GM12874 (cell line): Measurements from ENCODE around the gene RPS6KA2.

Source experiments
- TF ChIP-seq, protein P1 (sequence below): IDR thresholded peaks from 2 replicates; pipeline ENCODE4 v1.5.1; 2011; ENCODE audit warnings: low read depth, mild to moderate bottlenecking, control low read depth, low read length, moderate library complexity; ENCODE audit not compliant: insufficient read depth

Gene RPS6KA2

DNA sequence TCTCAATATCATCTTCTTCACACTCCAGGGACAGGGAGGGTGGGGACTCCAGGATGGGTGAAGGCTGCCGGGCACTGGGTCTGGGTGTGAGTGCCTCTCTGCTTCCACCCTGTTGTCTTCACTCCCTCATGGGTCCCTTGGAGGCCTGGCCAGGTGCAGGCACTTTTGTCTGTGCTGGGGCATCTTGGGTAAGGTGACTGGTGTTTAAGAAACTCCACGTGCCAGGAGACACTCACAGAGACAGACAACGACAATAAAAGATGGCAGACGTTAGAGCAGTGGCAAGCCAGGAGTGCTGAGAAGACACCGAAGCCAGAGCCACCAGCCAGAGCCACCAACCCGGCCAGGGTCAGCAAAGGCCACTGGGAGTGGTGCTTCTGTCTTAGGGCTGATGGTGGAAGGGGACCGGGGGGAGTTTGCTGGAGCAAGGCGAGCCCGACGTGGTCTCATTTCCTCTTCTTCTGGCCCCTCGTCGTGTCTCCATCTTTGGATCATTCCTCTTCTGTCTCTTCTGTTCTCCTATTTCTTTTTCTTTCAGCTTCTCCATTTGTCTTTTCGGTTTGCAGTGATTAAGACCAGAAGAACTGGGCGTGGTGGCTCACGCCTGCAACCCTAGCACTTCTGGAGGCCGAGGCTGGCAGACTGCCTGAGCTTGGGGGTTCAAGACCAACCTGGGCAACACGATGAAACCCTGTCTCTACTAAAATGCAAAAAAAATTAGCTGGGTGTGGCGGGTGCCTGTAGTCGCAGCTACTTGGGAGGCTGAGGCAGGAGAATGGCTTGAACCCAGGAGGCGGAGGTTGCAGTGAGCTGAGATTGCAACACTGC, 131.3 kb downstream of the RPS6KA2 start:
- TF ChIP-seq, protein P1, sequence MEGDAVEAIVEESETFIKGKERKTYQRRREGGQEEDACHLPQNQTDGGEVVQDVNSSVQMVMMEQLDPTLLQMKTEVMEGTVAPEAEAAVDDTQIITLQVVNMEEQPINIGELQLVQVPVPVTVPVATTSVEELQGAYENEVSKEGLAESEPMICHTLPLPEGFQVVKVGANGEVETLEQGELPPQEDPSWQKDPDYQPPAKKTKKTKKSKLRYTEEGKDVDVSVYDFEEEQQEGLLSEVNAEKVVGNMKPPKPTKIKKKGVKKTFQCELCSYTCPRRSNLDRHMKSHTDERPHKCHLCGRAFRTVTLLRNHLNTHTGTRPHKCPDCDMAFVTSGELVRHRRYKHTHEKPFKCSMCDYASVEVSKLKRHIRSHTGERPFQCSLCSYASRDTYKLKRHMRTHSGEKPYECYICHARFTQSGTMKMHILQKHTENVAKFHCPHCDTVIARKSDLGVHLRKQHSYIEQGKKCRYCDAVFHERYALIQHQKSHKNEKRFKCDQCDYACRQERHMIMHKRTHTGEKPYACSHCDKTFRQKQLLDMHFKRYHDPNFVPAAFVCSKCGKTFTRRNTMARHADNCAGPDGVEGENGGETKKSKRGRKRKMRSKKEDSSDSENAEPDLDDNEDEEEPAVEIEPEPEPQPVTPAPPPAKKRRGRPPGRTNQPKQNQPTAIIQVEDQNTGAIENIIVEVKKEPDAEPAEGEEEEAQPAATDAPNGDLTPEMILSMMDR = no peak

DNA sequence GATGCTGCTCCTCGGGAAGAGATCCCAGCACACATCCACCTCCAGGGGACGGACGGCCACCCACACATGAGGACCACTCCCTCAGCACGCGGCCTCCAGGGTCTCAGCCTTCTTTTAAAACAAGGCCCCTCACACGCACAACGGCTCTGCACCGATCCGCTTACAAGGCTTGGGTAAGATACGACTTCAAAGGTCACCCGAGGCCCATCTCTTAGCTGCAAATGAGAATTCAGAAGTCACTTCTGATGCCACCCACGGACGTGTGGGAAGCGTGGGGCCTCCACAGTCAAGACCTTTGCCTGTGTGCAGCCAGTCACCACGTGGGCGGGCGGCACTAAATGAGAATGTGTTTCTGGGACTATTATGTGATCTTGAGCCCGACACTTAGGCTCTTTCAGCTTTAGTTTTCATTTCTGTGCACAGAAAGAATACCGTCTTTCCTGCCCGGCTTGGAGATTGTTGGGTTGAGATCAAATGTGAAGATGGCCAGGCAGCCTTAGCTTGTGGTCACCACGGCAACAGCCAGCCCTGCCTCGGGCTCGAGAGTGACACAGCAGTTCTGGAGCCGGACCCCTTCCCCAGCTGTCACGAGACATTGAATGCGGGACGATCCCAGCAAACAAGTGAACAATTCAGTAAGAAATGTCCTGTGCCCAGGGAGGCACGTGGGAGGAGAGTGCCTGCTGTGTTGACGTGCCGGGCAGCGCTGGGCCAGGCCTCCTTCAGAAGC, 132.1 kb downstream of the RPS6KA2 start:
- TF ChIP-seq, protein P1 = no peak

DNA sequence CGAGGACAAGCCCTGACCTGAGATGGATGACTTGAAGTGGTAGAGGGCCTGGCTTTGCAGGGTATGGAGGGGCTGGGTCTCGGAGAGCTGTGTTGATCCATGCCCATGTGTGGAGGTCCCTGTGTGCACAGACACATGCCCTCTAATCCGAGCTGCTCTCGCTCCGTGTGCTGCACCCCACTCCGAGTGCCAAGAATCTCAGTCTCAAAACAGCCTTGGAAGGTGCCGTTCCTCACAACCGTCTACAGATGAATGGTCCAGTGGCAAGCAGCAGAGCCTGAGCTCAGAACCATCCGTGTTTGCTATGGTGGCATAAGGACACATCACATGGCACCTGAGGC, 133.0 kb downstream of the RPS6KA2 start:
- TF ChIP-seq, protein P1 = no peak

DNA sequence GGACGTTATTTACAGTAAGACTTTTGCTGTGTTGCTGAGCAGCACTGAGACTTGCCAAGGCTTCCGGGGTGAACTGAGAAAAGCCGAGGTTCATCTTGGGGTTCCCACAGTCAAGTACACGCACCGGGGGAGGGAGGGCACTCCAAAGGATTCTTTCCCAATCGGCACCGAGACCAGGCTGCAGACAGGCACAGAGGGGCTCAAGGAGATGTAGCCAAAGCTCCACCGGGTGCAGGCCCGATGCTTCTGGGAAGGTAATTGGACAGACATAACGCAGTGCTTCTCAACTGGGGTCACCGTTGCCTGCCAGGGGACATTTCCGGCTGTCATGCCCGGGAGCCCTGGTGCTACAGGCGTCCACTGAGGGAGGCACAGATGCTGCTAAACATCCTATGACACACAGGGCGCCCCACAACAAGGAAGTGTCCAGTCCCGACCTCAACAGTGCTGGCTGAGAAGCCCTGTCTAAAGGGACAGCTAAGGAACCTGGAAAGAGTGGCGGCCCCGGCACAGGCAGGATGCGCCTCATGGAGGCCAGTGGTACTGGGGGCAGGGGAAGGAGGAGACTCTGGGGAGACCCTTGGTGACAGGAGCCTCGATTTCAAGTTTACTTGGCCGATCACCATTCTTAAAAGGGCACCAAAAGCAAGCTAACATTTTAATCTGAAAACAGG, 133.5 kb downstream of the RPS6KA2 start:
- TF ChIP-seq, protein P1 = no peak

DNA sequence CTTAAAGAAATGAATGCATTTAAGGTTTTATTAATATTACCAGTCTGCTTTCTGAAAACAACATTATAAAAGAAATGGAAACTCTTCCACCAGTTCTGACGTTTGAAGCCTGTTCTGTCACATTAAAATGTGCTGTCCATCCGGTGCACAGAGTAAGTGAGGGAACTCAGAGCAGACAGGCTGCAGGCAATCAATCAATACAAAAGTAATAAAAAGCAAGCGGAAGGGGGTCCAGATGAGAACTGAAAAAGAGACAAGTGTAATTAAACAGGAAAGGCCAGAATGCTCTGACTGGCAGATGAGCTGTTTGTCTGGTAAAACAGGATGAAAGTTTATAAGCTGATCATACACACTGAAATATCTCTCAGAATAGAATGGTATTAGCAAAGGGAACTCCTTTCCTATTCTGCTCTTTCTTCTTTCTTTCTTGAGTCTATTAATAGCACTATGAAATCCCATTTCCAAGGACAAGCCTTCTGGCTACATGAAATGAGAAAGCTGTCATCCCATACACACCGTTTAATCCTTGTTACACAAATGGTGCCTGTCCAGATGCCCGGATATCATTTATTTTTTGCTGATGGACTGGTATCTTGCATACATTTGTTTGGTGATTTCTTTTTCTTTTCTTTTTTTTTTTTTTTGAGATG, 134.8 kb downstream of the RPS6KA2 start:
- TF ChIP-seq, protein P1 = no peak

DNA sequence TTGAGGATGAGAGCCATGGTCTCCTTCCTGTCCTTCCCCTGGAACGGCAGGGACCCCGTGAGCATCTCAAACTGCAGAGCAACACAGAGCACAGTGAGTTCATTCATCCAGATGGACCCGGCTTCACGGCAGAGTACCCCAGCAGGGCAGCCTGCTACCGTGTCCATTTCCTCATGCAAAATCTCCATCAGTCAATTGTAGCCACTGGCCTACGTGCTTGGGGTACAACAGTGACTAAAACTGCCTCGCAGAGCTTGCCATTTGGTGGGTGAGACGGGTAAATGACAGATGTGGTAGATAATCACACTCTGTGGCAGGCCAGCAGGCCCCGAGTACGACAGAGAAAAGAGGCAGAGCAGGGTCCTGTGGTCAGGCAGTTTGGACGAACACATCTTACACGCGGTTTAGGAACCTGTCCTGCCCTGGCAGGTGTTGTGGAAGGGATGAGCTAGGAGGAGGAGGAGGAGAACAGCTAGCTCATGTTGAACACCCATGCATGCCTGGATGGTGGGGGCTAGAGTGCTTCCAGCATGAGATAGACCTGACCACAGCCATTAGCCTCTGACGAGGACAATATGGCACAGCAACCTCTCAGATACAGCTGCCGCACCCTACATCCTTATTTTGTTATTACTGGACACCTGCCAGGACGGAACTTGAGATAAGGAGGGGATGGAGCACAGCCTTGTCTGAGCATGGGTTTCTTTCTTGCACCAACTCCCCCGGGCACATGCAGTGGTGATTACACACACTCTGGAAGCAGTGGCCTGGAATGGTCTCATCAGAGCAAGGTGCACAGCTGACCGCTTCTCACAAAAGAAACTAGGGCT, 136.2 kb downstream of the RPS6KA2 start:
- TF ChIP-seq, protein P1 = no peak
